Measurements from ENCODE around the gene TMEM132C. TPM values are rescaled to one million over a fixed set of nuclear protein-coding genes. Genes with fewer than 3 reads are reported as not detected.
"Not testable (repeated sequence)": the region's sequence is repeated elsewhere in the genome, so short reads cannot be mapped to it uniquely, and the experiment has no call there.

The TMEM132C gene
- total and polyA plus RNA-seq, 4 donors: 0.05 to 0.08 (median 0.05) TPM; not detected in 1

GRCh38 chr12:128250096-128250495 is 16.9 kb upstream of the TMEM132C start:
- peaks cover 0 to 3% (median 3%) of the 10 kb centered on the region in 4 donors for H3K9me3 ChIP-seq (ENCODE audit: control insufficient read depth in 4 of 4, low read length in 3 of 4)
- no peak overlapping the region for H3K27ac ChIP-seq (ENCODE audit: low read depth in 1 of 2, low read length in 2 of 2)
- no peak overlapping the region for H3K9ac ChIP-seq (ENCODE audit: low read depth in 1 of 2, low read length in 2 of 2)
- no peak for DNase-seq (ENCODE audit: low spot score)
- TF ChIP-seq SP1 (IDR thresholded peaks at IDR 0.05): no peak
- TF ChIP-seq MAX (IDR thresholded peaks at IDR 0.05): no peak
- H3K4me3 ChIP-seq (ENCODE audit: low read depth in 1 of 3, low read length in 3 of 3): no peak overlapping the region
- peaks cover 0 to 5% (median 0%) of the 10 kb centered on the region in 4 donors for H3K27me3 ChIP-seq (ENCODE audit: control insufficient read depth in 4 of 4, insufficient read depth in 4 of 4, low read length in 3 of 4)
- H3K36me3 ChIP-seq (ENCODE audit: control insufficient read depth in 4 of 4, insufficient read depth in 3 of 4, low read depth in 1 of 4, low read length in 3 of 4): no peaks in the 10 kb centered on the region
- H3K4me1 ChIP-seq (ENCODE audit: control insufficient read depth in 4 of 4, insufficient read depth in 4 of 4, low read length in 3 of 4): no peaks in the 10 kb centered on the region
- 69% methylated on average over 8 of the region's 8 CpGs for WGBS

GRCh38 chr12:128253829-128254228 is 13.1 kb upstream of the TMEM132C start:
- not testable (repeated sequence) for H3K27me3 ChIP-seq (ENCODE audit: control insufficient read depth in 4 of 4, insufficient read depth in 4 of 4, low read length in 3 of 4); DNase-seq (ENCODE audit: low spot score); H3K4me1 ChIP-seq (ENCODE audit: control insufficient read depth in 4 of 4, insufficient read depth in 4 of 4, low read length in 3 of 4); H3K9me3 ChIP-seq (ENCODE audit: control insufficient read depth in 4 of 4, low read length in 3 of 4); H3K4me3 ChIP-seq (ENCODE audit: low read depth in 1 of 3, low read length in 3 of 3); H3K9ac ChIP-seq (ENCODE audit: low read depth in 1 of 2, low read length in 2 of 2); H3K36me3 ChIP-seq (ENCODE audit: control insufficient read depth in 4 of 4, insufficient read depth in 3 of 4, low read depth in 1 of 4, low read length in 3 of 4); H3K27ac ChIP-seq (ENCODE audit: low read depth in 1 of 2, low read length in 2 of 2)

GRCh38 chr12:128258866-128259555 is 8.0 kb upstream of the TMEM132C start:
- no peak for DNase-seq (ENCODE audit: low spot score)
- Histone ChIP-seq H3K27me3 (ENCODE audit: control insufficient read depth in 4 of 4, insufficient read depth in 4 of 4, low read length in 3 of 4) (peaks cover 0 to 20% (median 2%) of the 10 kb centered on the region in 4 donors), H3K36me3 (ENCODE audit: control insufficient read depth in 4 of 4, insufficient read depth in 3 of 4, low read depth in 1 of 4, low read length in 3 of 4) (no peaks in the 10 kb centered on the region), H3K4me3 (ENCODE audit: low read depth in 1 of 3, low read length in 3 of 3) (no peak overlapping the region), H3K9me3 (ENCODE audit: control insufficient read depth in 4 of 4, low read length in 3 of 4) (no peaks in the 10 kb centered on the region), H3K27ac (ENCODE audit: low read depth in 1 of 2, low read length in 2 of 2) (no peak overlapping the region), H3K9ac (ENCODE audit: low read depth in 1 of 2, low read length in 2 of 2) (no peak overlapping the region), H3K4me1 (ENCODE audit: control insufficient read depth in 4 of 4, insufficient read depth in 4 of 4, low read length in 3 of 4) (no peaks in the 10 kb centered on the region)
- TF ChIP-seq ATF3 (IDR thresholded peaks at IDR 0.05) (no peak), EGR1 (IDR thresholded peaks at IDR 0.05; ENCODE audit: low read depth in 2 of 2) (no peak), FOXA1 (IDR thresholded peaks at IDR 0.05) (no peak), REST (IDR thresholded peaks at IDR 0.05) (no peak), SP1 (IDR thresholded peaks at IDR 0.05) (no peak), CTCF (IDR thresholded peaks at IDR 0.05; ENCODE audit: low read depth, low read length, missing input control) (no peak), RAD21 (IDR thresholded peaks at IDR 0.05) (no peak), NR2F2 (IDR thresholded peaks at IDR 0.05) (no peak), HNF4G (IDR thresholded peaks at IDR 0.05) (no peak), JUND (IDR thresholded peaks at IDR 0.05) (no peak), FOXA2 (IDR thresholded peaks at IDR 0.05) (no peak), GABPA (IDR thresholded peaks at IDR 0.05 in 1 of 2, conservative IDR thresholded peaks at IDR 0.05 in 1 of 2) (no peak), YY1 (IDR thresholded peaks at IDR 0.05) (no peak), TAF1 (conservative IDR thresholded peaks at IDR 0.05) (no peak), ZBTB33 (IDR thresholded peaks at IDR 0.05) (no peak), HNF4A (conservative IDR thresholded peaks at IDR 0.05) (no peak)
- WGBS: 40% methylated on average over 9 of the region's 9 CpGs

Measured in liver (tissue), 9 donors.